KOPT-K1 (cell line): ENCODE measurements around the gene SLC25A1.
"Not testable (repeated sequence)": the region's sequence is repeated elsewhere in the genome, so short reads cannot be mapped to it uniquely, and the experiment has no call there.

ENCODE experiments used
- H3K27ac ChIP-seq: fragments of 200-600 bp; sonication (generic); 2 replicates; pipeline ENCODE4 v1.5.1; 2016; ENCODE audit warnings: antibody characterized with exemption, mild to moderate bottlenecking, low read depth, low read length; ENCODE audit not compliant: poor library complexity, severe bottlenecking
- H3K36me3 ChIP-seq: fragments of 200-600 bp; sonication (generic); 2 replicates; pipeline ENCODE4 v1.5.1; 2017; ENCODE audit warnings: antibody characterized with exemption, mild to moderate bottlenecking, low read length, moderate library complexity; ENCODE audit not compliant: insufficient read depth
- H3K9me3 ChIP-seq: fragments of 200-600 bp; sonication (generic); 2 replicates; pipeline ENCODE4 v1.5.1; 2017; ENCODE audit warnings: antibody characterized with exemption, low read length, mild to moderate bottlenecking; ENCODE audit not compliant: insufficient read depth, poor library complexity, severe bottlenecking

Gene SLC25A1

GRCh38 chr22:19213001-19213400 lies 34.5 kb upstream of the SLC25A1 start:
- no peak overlapping the region for H3K27ac ChIP-seq
- H3K36me3 ChIP-seq, result no peaks in the 10 kb centered on the region
- no peaks in the 10 kb centered on the region for H3K9me3 ChIP-seq

DNA sequence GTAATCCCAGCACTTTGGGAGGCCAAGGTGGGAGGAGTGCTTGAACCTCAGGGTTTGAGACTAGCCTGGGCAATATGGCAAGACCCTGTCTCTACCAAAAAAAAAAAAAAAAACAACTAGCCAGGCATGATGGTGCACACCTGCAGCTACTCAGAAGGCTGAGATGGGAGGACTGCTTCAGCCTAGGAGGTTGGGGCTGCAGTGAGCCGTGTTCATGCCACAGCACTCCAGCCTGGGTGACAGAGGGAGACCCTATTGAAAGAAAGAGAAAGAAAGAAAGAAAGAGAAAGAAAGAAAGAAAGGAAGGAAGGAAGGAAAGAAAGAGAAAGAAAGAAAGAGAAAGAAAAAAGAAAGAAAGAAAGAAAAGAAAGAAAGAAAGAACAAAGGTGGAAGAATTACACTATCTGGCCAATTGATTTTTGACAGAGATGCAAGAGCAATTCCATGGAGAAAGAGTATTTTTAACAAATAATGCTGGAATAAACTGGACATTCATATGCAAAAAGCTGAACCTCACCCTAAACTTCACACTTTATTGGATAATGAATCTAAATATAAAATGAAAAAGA lies 33.9 kb upstream of the SLC25A1 start:
- H3K36me3 ChIP-seq, result no peaks in the 10 kb centered on the region
- no peak overlapping the region for H3K27ac ChIP-seq
- no peaks in the 10 kb centered on the region for H3K9me3 ChIP-seq

- H3K36me3 ChIP-seq, result no peaks in the 10 kb centered on the region
- H3K9me3 ChIP-seq, result no peaks in the 10 kb centered on the region
- H3K27ac ChIP-seq, result no peak overlapping the region
Observed at GRCh38 chr22:19210188-19210587, 31.7 kb upstream of the SLC25A1 start.

DNA sequence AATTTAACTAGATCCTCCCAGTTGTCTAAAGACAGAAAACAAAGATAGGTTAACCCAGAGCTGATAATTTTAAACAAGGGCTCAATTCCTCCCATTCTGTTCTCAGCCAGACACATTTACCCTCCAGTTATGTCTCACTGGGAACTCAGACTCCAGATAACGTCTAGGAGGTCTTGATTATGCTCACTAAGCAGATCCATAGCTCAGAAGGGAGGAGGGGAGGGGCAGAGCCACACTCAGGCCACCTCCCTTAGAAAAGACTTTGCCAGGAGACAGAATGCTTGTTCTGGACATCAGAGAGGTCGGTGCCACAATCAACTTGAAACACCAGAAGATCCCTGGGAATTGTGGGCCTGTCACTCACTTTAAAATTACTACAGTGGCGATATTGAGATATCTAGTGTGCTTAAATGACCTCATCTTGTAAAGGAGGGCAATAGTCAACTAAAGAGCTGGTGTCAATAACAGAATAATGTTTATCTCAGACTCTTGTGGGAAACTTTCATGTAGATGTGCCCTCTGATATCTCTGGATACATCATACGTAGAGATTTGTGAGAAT lies 29.8 kb upstream of the SLC25A1 start:
- Histone ChIP-seq H3K9me3 (no peaks in the 10 kb centered on the region), H3K36me3 (no peaks in the 10 kb centered on the region), H3K27ac (no peak overlapping the region)

DNA sequence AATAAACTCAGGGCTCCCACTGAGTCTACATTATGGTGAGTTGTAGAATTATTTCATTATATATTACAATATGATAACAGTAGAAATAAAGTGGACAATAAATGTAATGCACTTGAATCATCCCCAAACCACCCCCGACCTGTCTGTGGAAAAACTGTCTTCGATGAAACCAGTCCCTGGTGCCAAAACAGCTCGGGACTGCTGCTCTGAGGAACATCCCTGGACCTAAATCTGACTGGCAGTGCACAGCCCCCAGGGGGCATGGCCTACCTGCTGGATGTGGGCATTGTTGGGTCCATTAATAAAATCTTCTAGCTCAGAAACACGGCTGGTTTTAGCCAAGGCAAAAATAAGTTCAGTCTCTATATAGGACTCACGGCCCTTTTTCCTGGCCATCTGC lies 29.3 kb upstream of the SLC25A1 start:
- H3K9me3 ChIP-seq, result no peaks in the 10 kb centered on the region
- H3K36me3 ChIP-seq, result no peaks in the 10 kb centered on the region
- H3K27ac ChIP-seq, result no peak overlapping the region

GRCh38 chr22:19207401-19207808 lies 28.9 kb upstream of the SLC25A1 start:
- no peaks in the 10 kb centered on the region for H3K36me3 ChIP-seq
- no peaks in the 10 kb centered on the region for H3K9me3 ChIP-seq
- no peak overlapping the region for H3K27ac ChIP-seq

DNA sequence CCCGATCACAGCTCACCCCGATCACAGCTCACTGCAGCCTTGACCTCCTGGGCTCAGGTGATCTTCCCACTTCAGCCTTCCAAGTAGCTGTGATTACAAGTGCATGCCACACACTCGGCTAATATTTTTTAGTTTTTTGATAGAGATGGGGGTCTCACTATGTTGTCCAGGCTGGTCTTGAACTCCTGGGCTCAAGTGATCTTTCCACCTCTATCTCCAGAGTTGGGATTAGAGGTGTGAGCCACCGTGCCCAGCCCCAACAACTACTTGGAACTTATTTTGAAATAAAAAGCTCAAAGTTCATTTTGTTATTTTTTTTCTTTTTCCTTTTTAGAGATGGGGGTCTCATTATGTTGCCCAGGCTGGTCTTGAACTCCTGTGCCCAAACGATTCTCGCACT lies 27.8 kb upstream of the SLC25A1 start:
- Histone ChIP-seq H3K36me3 (no peaks in the 10 kb centered on the region), H3K27ac (no peak overlapping the region), H3K9me3 (no peaks in the 10 kb centered on the region)

DNA sequence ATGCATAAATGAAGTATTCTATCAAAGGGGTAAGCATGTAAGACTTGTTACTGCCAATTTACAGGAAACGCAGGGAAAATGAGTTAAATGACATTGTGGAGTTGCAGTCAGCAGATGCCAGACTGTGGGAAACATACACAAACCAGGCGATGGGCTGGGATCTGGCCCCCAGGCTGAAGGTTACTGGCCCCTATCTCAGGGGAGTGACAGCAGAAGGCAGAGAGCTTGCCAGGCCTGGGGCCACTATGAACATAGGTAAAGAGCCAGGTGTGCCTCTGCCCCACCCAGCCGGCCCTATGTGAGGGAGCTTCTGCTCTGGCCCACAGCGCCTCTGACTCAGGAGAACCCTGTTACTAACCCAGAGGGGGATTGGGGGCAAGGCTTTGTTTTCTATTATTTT lies 26.1 kb upstream of the SLC25A1 start:
- Histone ChIP-seq H3K36me3 (no peaks in the 10 kb centered on the region), H3K27ac (no peak overlapping the region), H3K9me3 (no peaks in the 10 kb centered on the region)

- Histone ChIP-seq H3K9me3 (no peaks in the 10 kb centered on the region), H3K27ac (no peak overlapping the region), H3K36me3 (no peaks in the 10 kb centered on the region)
Observed at GRCh38 chr22:19203834-19204233, 25.3 kb upstream of the SLC25A1 start.

GRCh38 chr22:19202799-19203186 lies 24.3 kb upstream of the SLC25A1 start:
- not testable (repeated sequence) for H3K36me3 ChIP-seq, H3K27ac ChIP-seq, H3K9me3 ChIP-seq

DNA sequence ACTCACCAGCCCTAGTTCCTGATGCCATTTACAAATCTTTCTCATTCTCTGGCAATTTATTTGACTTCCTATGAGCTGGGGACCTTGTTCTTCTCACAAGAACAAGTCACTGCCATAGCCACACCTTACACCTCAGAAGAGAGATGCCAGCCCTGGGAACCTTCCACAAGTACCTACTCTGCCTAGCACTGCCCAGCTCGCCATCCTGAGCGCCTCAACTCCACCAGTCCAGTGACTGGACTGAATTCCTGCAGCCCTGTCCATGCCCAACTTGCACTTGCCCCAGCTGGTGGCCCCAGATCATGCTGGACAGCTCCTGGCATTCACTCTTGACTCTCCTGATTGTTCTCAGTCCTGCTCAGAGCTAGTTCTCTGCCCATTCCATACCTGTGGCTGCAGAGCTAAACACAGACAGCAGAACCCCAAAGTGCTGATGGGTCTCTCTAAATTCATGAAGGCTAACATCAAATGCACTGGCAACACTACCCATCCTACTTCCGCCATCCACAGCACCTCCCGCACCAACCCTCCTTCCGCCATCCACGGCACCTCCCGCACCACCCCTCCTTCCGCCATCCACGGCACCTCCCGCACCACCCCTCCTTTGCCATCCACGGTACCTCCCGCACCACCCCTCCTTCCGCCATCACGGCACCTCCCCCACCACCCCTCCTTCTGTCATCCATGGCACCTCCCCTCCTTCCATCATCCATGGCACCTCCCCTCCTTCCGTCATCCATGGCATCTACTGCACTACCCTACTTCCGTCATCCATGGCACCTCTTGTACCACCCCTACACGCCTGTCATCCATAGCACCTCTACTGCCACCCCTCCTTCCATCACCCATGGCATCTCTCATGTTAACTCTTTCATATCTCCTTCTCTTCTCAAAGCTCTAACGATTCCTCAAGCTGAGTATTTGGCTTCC lies 23.6 kb upstream of the SLC25A1 start:
- Histone ChIP-seq H3K27ac (no peak overlapping the region), H3K9me3 (no peaks in the 10 kb centered on the region), H3K36me3 (no peaks in the 10 kb centered on the region)

DNA sequence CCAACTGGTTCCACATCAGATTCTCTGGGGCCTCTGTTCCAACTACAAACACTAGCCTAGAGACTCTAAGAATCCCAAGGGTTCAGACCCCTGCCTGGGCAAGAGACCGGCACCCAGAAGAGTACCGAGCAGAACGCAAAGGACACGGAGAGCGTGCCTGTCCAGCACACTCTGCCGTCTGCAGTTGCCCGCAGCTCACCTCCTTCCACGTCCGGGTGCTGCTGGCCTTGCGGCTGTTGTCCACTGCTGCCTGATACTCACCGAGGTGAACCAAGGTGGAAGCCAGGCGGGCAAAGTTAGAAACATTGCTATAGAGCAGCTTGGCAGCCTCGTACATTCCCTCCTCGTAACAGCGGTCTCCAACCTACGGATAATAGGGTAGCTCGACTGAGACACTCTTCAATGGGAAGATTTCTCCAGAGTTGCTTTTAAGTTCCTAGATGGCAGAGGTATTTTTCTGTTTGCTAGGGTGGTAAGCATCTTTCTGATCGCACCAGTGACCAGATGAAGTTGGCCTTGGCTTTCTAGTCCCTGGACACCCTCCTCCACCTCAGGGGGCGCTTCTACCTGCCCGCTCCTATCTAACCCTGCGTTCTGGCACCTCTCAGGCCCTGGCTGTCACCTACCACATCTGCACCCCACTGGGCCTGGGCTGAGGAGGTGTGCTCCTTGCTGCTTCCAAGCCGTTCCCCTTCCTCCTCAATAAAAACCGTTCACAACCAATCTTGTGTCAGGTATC lies 22.8 kb upstream of the SLC25A1 start:
- H3K27ac ChIP-seq, result no peak overlapping the region
- H3K36me3 ChIP-seq, result no peaks in the 10 kb centered on the region
- H3K9me3 ChIP-seq, result no peaks in the 10 kb centered on the region

DNA sequence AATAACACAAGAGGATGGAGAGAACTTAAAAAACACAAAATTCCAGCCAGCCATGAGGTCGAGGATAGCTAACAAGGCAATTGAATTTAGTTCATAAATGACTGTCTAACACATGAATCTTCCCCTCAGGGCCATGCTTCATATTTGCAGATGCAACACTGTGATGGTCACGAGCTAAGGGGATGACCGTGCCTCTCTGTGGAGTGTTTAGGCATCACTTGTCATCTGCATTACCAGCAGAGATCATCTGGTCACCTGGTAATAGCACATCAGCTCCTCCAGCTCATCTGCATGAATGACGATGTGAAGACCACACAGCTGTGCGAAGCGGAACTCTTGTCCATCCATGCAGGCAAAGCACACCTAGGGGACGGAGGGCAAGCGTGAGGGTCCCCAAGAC lies 20.9 kb upstream of the SLC25A1 start:
- H3K27ac ChIP-seq, result no peak overlapping the region
- no peaks in the 10 kb centered on the region for H3K9me3 ChIP-seq

DNA sequence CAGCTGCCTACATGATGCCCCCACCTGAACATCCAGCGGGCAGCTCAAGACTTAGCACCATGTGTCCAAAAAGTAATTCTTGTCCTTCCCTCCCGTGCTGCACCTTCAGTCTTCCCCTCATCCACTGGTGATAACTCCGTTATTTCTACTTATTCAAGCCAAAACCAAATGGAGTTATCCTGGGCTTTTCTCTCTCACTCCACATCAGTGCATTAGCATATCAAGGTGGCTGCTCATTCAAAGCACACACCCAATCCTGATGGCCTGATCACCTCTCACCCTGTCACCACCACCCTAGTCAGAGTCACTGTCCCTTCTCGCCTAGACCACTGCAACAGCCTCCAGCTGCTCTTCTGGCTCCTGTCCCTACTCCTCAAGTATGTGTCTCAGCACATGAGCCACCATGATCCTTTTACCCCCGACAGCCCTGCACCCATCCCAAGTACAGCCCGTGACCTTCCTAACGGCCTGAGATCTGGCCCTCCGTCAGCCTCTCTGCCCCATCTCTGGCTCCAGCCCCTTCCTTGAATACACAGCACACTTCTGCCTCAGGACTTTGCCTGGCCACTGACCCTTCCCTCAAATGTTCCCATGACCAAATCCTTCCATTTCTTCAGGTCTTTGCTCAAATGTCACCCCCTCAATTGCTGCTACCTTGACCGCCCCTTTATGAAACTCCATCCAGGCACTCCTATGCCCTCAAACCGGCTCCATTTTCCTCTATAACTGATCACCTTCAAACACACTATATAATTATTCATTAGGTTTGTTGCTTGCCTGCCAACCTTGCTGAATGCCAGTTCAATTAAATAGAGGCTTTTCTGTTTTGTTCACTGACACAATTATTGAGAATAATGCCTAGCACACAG lies 19.7 kb upstream of the SLC25A1 start:
- Histone ChIP-seq H3K27ac (no peak overlapping the region), H3K9me3 (no peaks in the 10 kb centered on the region), H3K36me3 (no peaks in the 10 kb centered on the region)

More for the DNA sequence above, 20.9 kb upstream of the SLC25A1 start:
- no peaks in the 10 kb centered on the region for H3K36me3 ChIP-seq
